ENCODE measurements around the gene PLCB1.

DNA sequence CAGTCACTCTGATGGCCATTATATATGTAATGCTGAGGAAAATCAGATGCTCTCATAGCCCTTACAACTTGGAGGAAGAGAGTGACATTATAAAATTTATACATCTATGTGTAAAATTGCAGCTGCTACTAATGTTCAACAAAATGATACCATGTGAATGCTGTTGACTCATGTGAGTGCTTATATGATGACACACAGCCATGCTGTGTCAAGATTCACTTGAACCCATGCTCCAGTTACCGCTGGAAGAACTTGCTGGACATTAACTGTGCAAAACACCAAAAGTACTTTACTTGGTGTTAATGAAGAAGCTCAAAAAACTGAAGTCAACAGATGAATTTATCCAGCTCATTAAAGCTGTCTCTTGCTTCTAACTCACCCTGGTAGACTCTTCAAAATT lies 617.9 kb downstream of the PLCB1 start:
- TF ChIP-seq POLR2A (IDR thresholded peaks at IDR 0.05; ENCODE audit: low read depth, low read length) (no peak), FOS (IDR thresholded peaks at IDR 0.05; ENCODE audit: low read depth, low read length) (0 out of 2 replicates have a peak, but pooled peaks have one; percentile 48), MXI1 (IDR thresholded peaks at IDR 0.05; ENCODE audit: borderline replicate concordance, low read depth, low read length) (peak; percentile 72; the same call in 1 of the 2 replicates), RAD21 (IDR thresholded peaks at IDR 0.05; ENCODE audit: low read length) (no peak), SMC3 (IDR thresholded peaks at IDR 0.05; ENCODE audit: low read depth, low read length) (no peak), NFE2L2 (IDR thresholded peaks at IDR 0.05; ENCODE audit: low read depth, low read length) (no peak), BHLHE40 (IDR thresholded peaks at IDR 0.05; ENCODE audit: low read depth, low read length) (0 out of 2 replicates have a peak, but pooled peaks have one; percentile 4)
- TF ChIP-seq, protein P1, sequence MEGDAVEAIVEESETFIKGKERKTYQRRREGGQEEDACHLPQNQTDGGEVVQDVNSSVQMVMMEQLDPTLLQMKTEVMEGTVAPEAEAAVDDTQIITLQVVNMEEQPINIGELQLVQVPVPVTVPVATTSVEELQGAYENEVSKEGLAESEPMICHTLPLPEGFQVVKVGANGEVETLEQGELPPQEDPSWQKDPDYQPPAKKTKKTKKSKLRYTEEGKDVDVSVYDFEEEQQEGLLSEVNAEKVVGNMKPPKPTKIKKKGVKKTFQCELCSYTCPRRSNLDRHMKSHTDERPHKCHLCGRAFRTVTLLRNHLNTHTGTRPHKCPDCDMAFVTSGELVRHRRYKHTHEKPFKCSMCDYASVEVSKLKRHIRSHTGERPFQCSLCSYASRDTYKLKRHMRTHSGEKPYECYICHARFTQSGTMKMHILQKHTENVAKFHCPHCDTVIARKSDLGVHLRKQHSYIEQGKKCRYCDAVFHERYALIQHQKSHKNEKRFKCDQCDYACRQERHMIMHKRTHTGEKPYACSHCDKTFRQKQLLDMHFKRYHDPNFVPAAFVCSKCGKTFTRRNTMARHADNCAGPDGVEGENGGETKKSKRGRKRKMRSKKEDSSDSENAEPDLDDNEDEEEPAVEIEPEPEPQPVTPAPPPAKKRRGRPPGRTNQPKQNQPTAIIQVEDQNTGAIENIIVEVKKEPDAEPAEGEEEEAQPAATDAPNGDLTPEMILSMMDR (conservative IDR thresholded peaks at IDR 0.05; ENCODE audit: low read depth, low read length) = no peak
